Dendritic cell treated with granulocyte-macrophage colony-stimulating factor and Interleukin-4, amounts not matched to agents 40 ng/mL and 50 ng/mL, for 4 days (primary cell): ENCODE results near the gene ATRN.
"Not testable (repeated sequence)": the region's sequence is repeated elsewhere in the genome, so short reads cannot be mapped to it uniquely, and the experiment has no call there.

Source experiments
- H3K27ac Mint-ChIP-seq: one replicate; pipeline ENCODE4 v1.8.0; 2022; ENCODE audit warnings: mild to moderate bottlenecking, mixed read lengths
- H3K27me3 Mint-ChIP-seq: one replicate; pipeline ENCODE4 v1.8.0; 2022; ENCODE audit warnings: mild to moderate bottlenecking, mixed read lengths
- H3K36me3 Mint-ChIP-seq: one replicate; pipeline ENCODE4 v1.8.0; 2022; ENCODE audit warnings: low read depth, mixed read lengths
- H3K4me1 Mint-ChIP-seq: one replicate; pipeline ENCODE4 v1.8.0; 2022; ENCODE audit warnings: low read depth, mixed read lengths
- H3K4me3 Mint-ChIP-seq: one replicate; pipeline ENCODE4 v1.8.0; 2022; ENCODE audit warnings: mild to moderate bottlenecking, moderate library complexity, mixed read lengths
- H3K9me3 Mint-ChIP-seq: one replicate; pipeline ENCODE4 v1.8.0; 2022; ENCODE audit warnings: mixed read lengths
- intact Hi-C: fragments of 100-400 bp; cut with micrococcal nuclease; formaldehyde crosslinking; loops from one replicate; pipeline ENCODE4 v1.15.0; 2022

Gene ATRN

GRCh38 chr20:3477861-3478544 lies 7.2 kb downstream of the ATRN start:
- H3K4me1 Mint-ChIP-seq, result peaks cover 40% of the 10 kb centered on the region
- no peaks in the 10 kb centered on the region for H3K36me3 Mint-ChIP-seq
- no peak overlapping the region for H3K4me3 Mint-ChIP-seq
- no peak overlapping the region for H3K27ac Mint-ChIP-seq
- intact Hi-C loops, result no loop called here
- no peaks in the 10 kb centered on the region for H3K27me3 Mint-ChIP-seq
- H3K9me3 Mint-ChIP-seq, result no peaks in the 10 kb centered on the region

GRCh38 chr20:3479025-3479424 lies 8.2 kb downstream of the ATRN start:
- Mint-ChIP-seq H3K36me3 (no peaks in the 10 kb centered on the region), H3K4me3 (no peak overlapping the region), H3K9me3 (no peaks in the 10 kb centered on the region), H3K4me1 (peaks cover 30% of the 10 kb centered on the region), H3K27me3 (no peaks in the 10 kb centered on the region), H3K27ac (no peak overlapping the region)
- intact Hi-C loops, result no loop called here

GRCh38 chr20:3479759-3480615 lies 9.2 kb downstream of the ATRN start:
- Mint-ChIP-seq H3K4me3 (no peak overlapping the region), H3K4me1 (peaks cover 30% of the 10 kb centered on the region), H3K36me3 (no peaks in the 10 kb centered on the region), H3K9me3 (no peaks in the 10 kb centered on the region), H3K27me3 (no peaks in the 10 kb centered on the region), H3K27ac (peak overlapping the region; percentile 14)
- intact Hi-C loops, result no loop called here

GRCh38 chr20:3483309-3483708 lies 12.5 kb downstream of the ATRN start:
- Mint-ChIP-seq H3K27ac (no peak overlapping the region), H3K4me3 (no peak overlapping the region), H3K4me1 (peaks cover 28% of the 10 kb centered on the region), H3K9me3 (peaks cover 17% of the 10 kb centered on the region), H3K36me3 (peaks cover 15% of the 10 kb centered on the region), H3K27me3 (no peaks in the 10 kb centered on the region)
- intact Hi-C loops, result no loop called here

- Mint-ChIP-seq H3K27me3 (no peaks in the 10 kb centered on the region), H3K4me1 (peaks cover 25% of the 10 kb centered on the region), H3K36me3 (peaks cover 15% of the 10 kb centered on the region), H3K27ac (no peak overlapping the region), H3K9me3 (peaks cover 17% of the 10 kb centered on the region), H3K4me3 (no peak overlapping the region)
- intact Hi-C loops, result no loop called here
Measured at GRCh38 chr20:3483784-3484183, 13.0 kb downstream of the ATRN start.

GRCh38 chr20:3485913-3486312 lies 15.1 kb downstream of the ATRN start:
- H3K4me3 Mint-ChIP-seq, result no peak overlapping the region
- no peak overlapping the region for H3K27ac Mint-ChIP-seq
- peaks cover 22% of the 10 kb centered on the region for H3K4me1 Mint-ChIP-seq
- H3K36me3 Mint-ChIP-seq, result peaks cover 15% of the 10 kb centered on the region
- peaks cover 17% of the 10 kb centered on the region for H3K9me3 Mint-ChIP-seq
- intact Hi-C loops, result no loop called here
- H3K27me3 Mint-ChIP-seq, result no peaks in the 10 kb centered on the region

- H3K27me3 Mint-ChIP-seq, result no peaks in the 10 kb centered on the region
- intact Hi-C loops, result no loop called here
- no peak overlapping the region for H3K27ac Mint-ChIP-seq
- peaks cover 17% of the 10 kb centered on the region for H3K9me3 Mint-ChIP-seq
- H3K36me3 Mint-ChIP-seq, result peaks cover 15% of the 10 kb centered on the region
- peaks cover 17% of the 10 kb centered on the region for H3K4me1 Mint-ChIP-seq
- no peak overlapping the region for H3K4me3 Mint-ChIP-seq
Measured at GRCh38 chr20:3486850-3487249, 16.0 kb downstream of the ATRN start.

- no peak overlapping the region for H3K27ac Mint-ChIP-seq
- H3K9me3 Mint-ChIP-seq, result no peaks in the 10 kb centered on the region
- H3K36me3 Mint-ChIP-seq, result peaks cover 6% of the 10 kb centered on the region
- H3K4me1 Mint-ChIP-seq, result peaks cover 18% of the 10 kb centered on the region
- H3K4me3 Mint-ChIP-seq, result no peak overlapping the region
- intact Hi-C loops, result no loop called here
- H3K27me3 Mint-ChIP-seq, result no peaks in the 10 kb centered on the region
Measured at GRCh38 chr20:3492669-3493068, 21.9 kb downstream of the ATRN start.

- Mint-ChIP-seq H3K9me3 (no peaks in the 10 kb centered on the region), H3K4me1 (peaks cover 12% of the 10 kb centered on the region), H3K36me3 (peaks cover 6% of the 10 kb centered on the region), H3K4me3 (no peak overlapping the region), H3K27ac (no peak overlapping the region), H3K27me3 (no peaks in the 10 kb centered on the region)
- intact Hi-C loops, result no loop called here
Measured at GRCh38 chr20:3494218-3494617, 23.4 kb downstream of the ATRN start.

- Mint-ChIP-seq H3K27me3 (no peaks in the 10 kb centered on the region), H3K4me3 (no peak overlapping the region), H3K36me3 (no peaks in the 10 kb centered on the region), H3K4me1 (no peaks in the 10 kb centered on the region), H3K9me3 (no peaks in the 10 kb centered on the region), H3K27ac (no peak overlapping the region)
- intact Hi-C loops, result no loop called here
Measured at GRCh38 chr20:3502878-3503277, 32.1 kb downstream of the ATRN start.

- Mint-ChIP-seq H3K4me3 (no peak overlapping the region), H3K9me3 (no peaks in the 10 kb centered on the region), H3K4me1 (peaks cover 5% of the 10 kb centered on the region), H3K27me3 (no peaks in the 10 kb centered on the region), H3K27ac (no peak overlapping the region), H3K36me3 (no peaks in the 10 kb centered on the region)
- intact Hi-C loops, result no loop called here
Measured at GRCh38 chr20:3505148-3505547, 34.3 kb downstream of the ATRN start.

- no peak overlapping the region for H3K27ac Mint-ChIP-seq
- H3K9me3 Mint-ChIP-seq, result no peaks in the 10 kb centered on the region
- peaks cover 5% of the 10 kb centered on the region for H3K4me1 Mint-ChIP-seq
- intact Hi-C loops, result no loop called here
- no peaks in the 10 kb centered on the region for H3K27me3 Mint-ChIP-seq
- H3K4me3 Mint-ChIP-seq, result no peak overlapping the region
- H3K36me3 Mint-ChIP-seq, result no peaks in the 10 kb centered on the region
Measured at GRCh38 chr20:3509064-3509463, 38.2 kb downstream of the ATRN start.

- Mint-ChIP-seq H3K4me1 (peaks cover 5% of the 10 kb centered on the region), H3K36me3 (no peaks in the 10 kb centered on the region), H3K9me3 (no peaks in the 10 kb centered on the region), H3K4me3 (no peak overlapping the region), H3K27me3 (no peaks in the 10 kb centered on the region), H3K27ac (no peak overlapping the region)
- intact Hi-C loops, result no loop called here
Measured at GRCh38 chr20:3510110-3510509, 39.3 kb downstream of the ATRN start.

GRCh38 chr20:3512239-3512638 lies 41.4 kb downstream of the ATRN start:
- H3K36me3 Mint-ChIP-seq, H3K4me1 Mint-ChIP-seq, H3K9me3 Mint-ChIP-seq, H3K27me3 Mint-ChIP-seq, intact Hi-C loops, H3K4me3 Mint-ChIP-seq, H3K27ac Mint-ChIP-seq: not testable (repeated sequence)
